ENCODE data around the gene KCNH8.
A peak's percentile ranks its signal among the peaks of the same experiment; 100 is the strongest.
"Not testable (repeated sequence)": the region's sequence is repeated elsewhere in the genome, so short reads cannot be mapped to it uniquely, and the experiment has no call there.

KCNH8 gene

GRCh38 chr3:19147905-19148767 is at the start of gene KCNH8:
TSS of gene KCNH8 (plus strand) at chr3:19148510. CDS start at chr3:19148720, 210 bp downstream.
- no peak for DNase-seq (ENCODE audit: low read depth)
- peak within 1 kb of the TSS; percentile 47 for H3K4me3 ChIP-seq (ENCODE audit: low read depth, low read length)
- no peak for TF ChIP-seq CTCF (IDR thresholded peaks at IDR 0.05; ENCODE audit: control insufficient read depth, extremely low read depth, insufficient read depth)

- not testable (repeated sequence) for DNase-seq (ENCODE audit: low read depth); H3K4me3 ChIP-seq (ENCODE audit: low read depth, low read length)
These were observed 45.5 kb upstream of the KCNH8 start for GRCh38 chr3:19102654-19103290.

- DNase-seq (ENCODE audit: low read depth): no peak
- H3K4me3 ChIP-seq (ENCODE audit: low read depth, low read length): no peak overlapping the region
- no peak for TF ChIP-seq CTCF (IDR thresholded peaks at IDR 0.05; ENCODE audit: control insufficient read depth, extremely low read depth, insufficient read depth)
These were observed 44.8 kb upstream of the KCNH8 start for GRCh38 chr3:19103510-19103909.

- DNase-seq (ENCODE audit: low read depth): no peak
- no peak for TF ChIP-seq CTCF (IDR thresholded peaks at IDR 0.05; ENCODE audit: control insufficient read depth, extremely low read depth, insufficient read depth)
- no peak overlapping the region for H3K4me3 ChIP-seq (ENCODE audit: low read depth, low read length)
These were observed 43.9 kb upstream of the KCNH8 start for GRCh38 chr3:19104459-19104858.

GRCh38 chr3:19105826-19106225 is 42.5 kb upstream of the KCNH8 start:
- H3K4me3 ChIP-seq (ENCODE audit: low read depth, low read length): no peak overlapping the region
- DNase-seq (ENCODE audit: low read depth): no peak
- TF ChIP-seq CTCF (IDR thresholded peaks at IDR 0.05; ENCODE audit: control insufficient read depth, extremely low read depth, insufficient read depth): no peak

- H3K4me3 ChIP-seq (ENCODE audit: low read depth, low read length): no peak overlapping the region
- no peak for DNase-seq (ENCODE audit: low read depth)
- TF ChIP-seq CTCF (IDR thresholded peaks at IDR 0.05; ENCODE audit: control insufficient read depth, extremely low read depth, insufficient read depth): no peak
These were observed 42.0 kb upstream of the KCNH8 start for GRCh38 chr3:19106307-19106706.

- no peak for DNase-seq (ENCODE audit: low read depth)
- no peak for TF ChIP-seq CTCF (IDR thresholded peaks at IDR 0.05; ENCODE audit: control insufficient read depth, extremely low read depth, insufficient read depth)
- H3K4me3 ChIP-seq (ENCODE audit: low read depth, low read length): no peak overlapping the region
These were observed 40.6 kb upstream of the KCNH8 start for GRCh38 chr3:19107719-19108118.

All from LNCaP clone FGC (cell line).